Spleen (tissue), 11 donors: ENCODE data around the gene CD48. TPM values are rescaled to one million over a fixed set of nuclear protein-coding genes. Genes with fewer than 3 reads are reported as not detected.
A peak's percentile ranks its signal among the peaks of the same experiment; 100 is the strongest.

Experiments
- DNase-seq: peaks from one replicate; pipeline ENCODE4 v3.0.0-alpha.2; 2020
- H3K27ac ChIP-seq, 8 donors: fragments of 200-600 bp; sonication (generic) in 7 of 8; 1 replicate in 4 of 8; 2 replicates in 4 of 8; pipeline versions ENCODE4 v1.5.0 to v1.8.0; 2016 to 2021; ENCODE audit warnings: inconsistent platforms in 4 of 8, mild to moderate bottlenecking in 4 of 8, moderate library complexity in 1 of 8
- H3K27me3 ChIP-seq, 7 donors: fragments of 200-600 bp; sonication (generic) in 6 of 7; replicated peaks in 1 of 7; 1 replicate in 4 of 7; 2 replicates in 3 of 7; pipeline versions ENCODE4 v1.5.0 to v1.8.0; 2016 to 2021; ENCODE audit warnings: inconsistent platforms in 3 of 7, mild to moderate bottlenecking in 1 of 7
- H3K36me3 ChIP-seq, 6 donors: fragments of 200-600 bp; sonication (generic) in 5 of 6; 1 replicate in 4 of 6; 2 replicates in 2 of 6; pipeline versions ENCODE4 v1.5.0 to v1.8.0; 2016 to 2021; ENCODE audit warnings: inconsistent platforms in 2 of 6
- H3K4me1 ChIP-seq, 6 donors: fragments of 200-600 bp; sonication (generic) in 5 of 6; 1 replicate in 3 of 6; 2 replicates in 3 of 6; pipeline versions ENCODE4 v1.5.0 to v1.8.0; 2016 to 2021; ENCODE audit warnings: inconsistent platforms in 3 of 6
- H3K4me3 ChIP-seq, 8 donors: fragments of 200-600 bp; sonication (generic) in 7 of 8; 1 replicate in 4 of 8; 2 replicates in 4 of 8; pipeline versions ENCODE4 v1.5.0 to v1.8.0; 2016 to 2021; ENCODE audit warnings: inconsistent platforms in 4 of 8, mild to moderate bottlenecking in 4 of 8, moderate library complexity in 2 of 8
- H3K9me3 ChIP-seq, 8 donors: fragments of 200-600 bp; sonication (generic) in 7 of 8; 1 replicate in 4 of 8; 2 replicates in 4 of 8; pipeline versions ENCODE4 v1.5.0 to v1.8.0; 2016 to 2021; ENCODE audit warnings: inconsistent platforms in 4 of 8
- POLR2A ChIP-seq, 3 donors: fragments of 450-650 bp; IDR thresholded peaks; one replicate each; pipeline ENCODE4 v1.5.1; 2017; ENCODE audit warnings: antibody characterized with exemption in 3 of 3, mild to moderate bottlenecking in 1 of 3
- POLR2AphosphoS5 ChIP-seq, 3 donors: sonication (generic); formaldehyde crosslinking; IDR thresholded peaks; one replicate each; pipeline ENCODE4 v1.5.1; 2017; ENCODE audit warnings: antibody characterized with exemption in 3 of 3
- WGBS, 5 donors: extraction: QIAGEN DNeasy Blood & Tissue Kit in 3 of 5; methylation state at CpG; one replicate each; pipeline versions ENCODE4 v1.1.5 to v1.1.7; 2013 to 2018; 5-methylcytosine and 5-hydroxymethylcytosine counted together
- intact Hi-C: fragments of 100-400 bp; cut with DNase I; formaldehyde crosslinking; loops from one replicate; pipeline ENCODE4 v1.15.0; 2023; ENCODE audit warnings: low total_unique reads
- polyA plus RNA-seq, 3 donors: library from polyadenylated mRNA; stranded (reverse); fragments of 200-250 nt; gene quantifications; one replicate each; pipeline ENCODE4 v1.2.1, GENCODE V29; 2013
- total RNA-seq, 7 donors: library from RNA; depleted of rRNA in 3 of 7; stranded (reverse); fragments of >200 nt in 3 of 7; fragmentation: NEBNext Ultra II Directional in 4 of 7; extraction: Animal tissue kit (Norgen Biotek cat#: 25700) in 4 of 7; gene quantifications; one replicate each; pipeline versions ENCODE4 v1.1.0 to v1.2.1, GENCODE V29; 2016 to 2021
- TF ChIP-seq, protein P1 (sequence below), 11 experiments: fragments of 200-600 bp in 7 of 11; fragments of 450-650 bp in 4 of 11; sonication (generic) in 4 of 11; IDR thresholded peaks in 8 of 11; conservative IDR thresholded peaks in 3 of 11; 1 replicate in 7 of 11; 2 replicates in 4 of 11; pipeline versions ENCODE4 v1.4.0 to v1.8.0; 2016 to 2021; ENCODE audit warnings: antibody characterized with exemption in 11 of 11, inconsistent platforms in 4 of 11, mild to moderate bottlenecking in 1 of 11
- donor health status: healthy with polysubstance abuse.
- donor health status: DM: no; HTN: no; CAD: no; lungs with moderate emphysema.
- donor health status: DM: no; HTN: no; CAD: no.
- donor health status: Bipolar disorder and iron deficiency.
- donor health status: healthy.
- donor health status: DM: no; HTN: no; CAD: no.
- donor health status: DM: yes; HTN: yes; CAD: no.

Gene CD48
- total and polyA plus RNA-seq, 10 donors: 150 to 510 (median 248) TPM

DNA sequence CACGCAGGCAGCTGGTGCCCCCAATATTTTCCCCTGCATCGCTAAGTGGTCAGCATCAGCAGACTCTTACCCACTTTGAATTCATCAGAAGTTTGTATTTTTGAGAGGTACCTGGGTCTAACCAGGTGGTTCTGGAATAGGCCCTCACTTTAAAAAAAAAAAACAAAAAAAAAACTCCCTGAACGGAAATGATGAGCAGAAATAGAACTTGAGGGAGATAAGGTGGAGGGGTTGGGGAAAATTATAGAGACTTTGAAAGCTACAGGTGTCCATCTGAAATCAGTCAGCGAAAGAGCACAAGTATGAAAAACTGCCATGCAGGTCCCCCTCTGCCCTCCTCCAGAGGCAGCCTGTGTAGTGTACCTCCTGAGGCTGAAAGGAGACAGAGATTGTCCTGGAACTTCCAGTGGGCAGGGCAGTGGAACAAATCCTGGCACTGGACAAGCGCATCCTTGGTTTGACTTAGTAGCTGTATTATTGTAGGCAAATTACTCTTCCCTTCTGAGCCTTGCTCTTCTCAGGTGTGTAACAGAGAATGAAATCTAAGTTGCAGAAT, 28.6 kb upstream of the CD48 start:
- DNase-seq: no peak
- intact Hi-C loops: no loop called here
- peak overlapping the region in 7 of 8 donors; percentile 53 to 84 (median 71) for H3K27ac ChIP-seq
- WGBS, 5 donors: 60 to 80% (median 72%) methylated on average over 5 of the region's 5 CpGs
- H3K4me3 ChIP-seq: peak overlapping the region in 7 of 8 donors; percentile 20 to 64 (median 32)
- no peaks in the 10 kb centered on the region for H3K36me3 ChIP-seq
- H3K9me3 ChIP-seq: peaks cover 0 to 26% (median 19%) of the 10 kb centered on the region in 8 donors
- TF ChIP-seq, protein P1, sequence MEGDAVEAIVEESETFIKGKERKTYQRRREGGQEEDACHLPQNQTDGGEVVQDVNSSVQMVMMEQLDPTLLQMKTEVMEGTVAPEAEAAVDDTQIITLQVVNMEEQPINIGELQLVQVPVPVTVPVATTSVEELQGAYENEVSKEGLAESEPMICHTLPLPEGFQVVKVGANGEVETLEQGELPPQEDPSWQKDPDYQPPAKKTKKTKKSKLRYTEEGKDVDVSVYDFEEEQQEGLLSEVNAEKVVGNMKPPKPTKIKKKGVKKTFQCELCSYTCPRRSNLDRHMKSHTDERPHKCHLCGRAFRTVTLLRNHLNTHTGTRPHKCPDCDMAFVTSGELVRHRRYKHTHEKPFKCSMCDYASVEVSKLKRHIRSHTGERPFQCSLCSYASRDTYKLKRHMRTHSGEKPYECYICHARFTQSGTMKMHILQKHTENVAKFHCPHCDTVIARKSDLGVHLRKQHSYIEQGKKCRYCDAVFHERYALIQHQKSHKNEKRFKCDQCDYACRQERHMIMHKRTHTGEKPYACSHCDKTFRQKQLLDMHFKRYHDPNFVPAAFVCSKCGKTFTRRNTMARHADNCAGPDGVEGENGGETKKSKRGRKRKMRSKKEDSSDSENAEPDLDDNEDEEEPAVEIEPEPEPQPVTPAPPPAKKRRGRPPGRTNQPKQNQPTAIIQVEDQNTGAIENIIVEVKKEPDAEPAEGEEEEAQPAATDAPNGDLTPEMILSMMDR (IDR thresholded peaks at IDR 0.05 in 8 of 11, conservative IDR thresholded peaks at IDR 0.05 in 3 of 11): no peak
- no peak for TF ChIP-seq POLR2AphosphoS5 (IDR thresholded peaks at IDR 0.05)
- no peak for TF ChIP-seq POLR2A (IDR thresholded peaks at IDR 0.05)
- H3K4me1 ChIP-seq: peaks cover 0 to 73% (median 41%) of the 10 kb centered on the region in 6 donors
- no peaks in the 10 kb centered on the region for H3K27me3 ChIP-seq

DNA sequence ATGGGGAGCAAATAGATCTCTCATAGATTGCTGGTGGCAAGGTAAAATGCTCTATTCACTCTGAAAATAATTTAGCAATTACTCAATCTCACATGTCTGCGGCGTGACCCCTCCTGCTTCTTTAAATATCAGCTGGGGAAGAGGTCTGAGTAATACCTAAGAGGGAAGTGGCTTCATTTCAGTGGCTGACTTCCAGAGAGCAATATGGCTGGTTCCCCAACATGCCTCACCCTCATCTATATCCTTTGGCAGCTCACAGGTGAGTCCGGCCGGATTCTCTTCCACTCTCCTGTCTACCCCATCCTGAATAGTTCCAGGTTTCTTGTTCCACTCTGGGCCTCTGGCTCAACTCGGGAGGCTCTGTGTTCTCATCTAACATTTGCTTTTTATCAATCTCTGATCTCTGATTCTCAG, 27.5 kb upstream of the CD48 start, which contains the start of gene SLAMF7:
SLAMF7 (plus strand) TSS at position 150 of the 414 bp plus-strand sequence; CDS start at position 205, 55 bp downstream.
- Histone ChIP-seq H3K36me3 (no peaks in the 10 kb centered on the region), H3K4me1 (peaks cover 0 to 65% (median 33%) of the 10 kb centered on the region in 6 donors), H3K4me3 (peak within 1 kb of the TSS in 7 of 8 donors; percentile 20 to 64 (median 32)), H3K9me3 (peaks cover 0 to 26% (median 21%) of the 10 kb centered on the region in 8 donors), H3K27ac (peak within 1 kb of the TSS in 7 of 8 donors; percentile 53 to 84 (median 71)), H3K27me3 (no peaks in the 10 kb centered on the region)
- 48 to 62% (median 57%) methylated on average over 5 of the region's 5 CpGs for WGBS, 5 donors
- DNase-seq: no peak
- no peak for TF ChIP-seq POLR2A (IDR thresholded peaks at IDR 0.05)
- TF ChIP-seq POLR2AphosphoS5 (IDR thresholded peaks at IDR 0.05): peak in 1 of 3 donors; percentile 84
- TF ChIP-seq, protein P1 (IDR thresholded peaks at IDR 0.05 in 8 of 11, conservative IDR thresholded peaks at IDR 0.05 in 3 of 11): no peak
- intact Hi-C loops: no loop called here

DNA sequence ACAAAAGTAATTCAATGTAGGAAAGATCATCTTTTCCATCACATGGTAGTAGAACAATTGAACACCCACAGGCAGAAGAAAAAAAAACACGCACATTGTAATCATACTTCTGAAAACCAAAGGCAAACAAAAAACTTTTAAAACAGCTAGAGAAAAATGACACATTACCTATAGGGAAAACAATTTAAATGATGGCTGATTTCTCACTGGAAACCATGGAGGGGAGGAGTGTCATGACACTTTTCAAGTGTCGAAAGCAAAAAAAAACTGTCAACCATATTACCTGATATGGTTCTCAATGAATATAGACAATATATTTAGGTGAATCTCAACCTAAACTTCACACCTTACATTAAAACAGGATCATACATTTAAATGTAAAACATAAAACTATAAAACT, 26.6 kb upstream of the CD48 start:
- H3K4me1 ChIP-seq: peaks cover 0 to 65% (median 34%) of the 10 kb centered on the region in 6 donors
- WGBS, 5 donors: 81 to 89% (median 87%) methylated on average over 2 of the region's 2 CpGs
- peaks cover 0 to 26% (median 21%) of the 10 kb centered on the region in 8 donors for H3K9me3 ChIP-seq
- DNase-seq: no peak
- H3K27ac ChIP-seq: peak overlapping the region in 4 of 8 donors; percentile 53 to 76 (median 70)
- TF ChIP-seq, protein P1 (IDR thresholded peaks at IDR 0.05 in 8 of 11, conservative IDR thresholded peaks at IDR 0.05 in 3 of 11): no peak
- no peak overlapping the region for H3K4me3 ChIP-seq
- no peaks in the 10 kb centered on the region for H3K27me3 ChIP-seq
- intact Hi-C loops: no loop called here
- no peaks in the 10 kb centered on the region for H3K36me3 ChIP-seq

DNA sequence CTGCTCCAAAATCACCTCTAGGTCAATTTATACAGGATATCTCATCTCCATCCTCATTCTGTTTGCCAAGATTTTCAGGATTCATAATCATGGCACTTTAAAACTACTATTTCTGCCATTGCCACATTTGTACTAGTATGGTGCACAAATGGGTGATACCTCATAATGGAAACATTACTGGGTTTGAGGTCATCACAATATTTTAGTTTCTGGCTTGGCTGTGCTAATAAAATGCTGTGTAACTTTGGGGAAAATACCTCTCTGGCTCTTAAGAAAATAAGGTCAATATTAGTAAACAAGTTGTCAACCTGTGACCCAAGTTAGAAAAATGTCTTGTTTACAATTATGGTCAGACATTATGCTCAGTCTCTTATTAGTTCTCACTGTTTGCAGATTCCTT, 22.7 kb upstream of the CD48 start:
- H3K4me1 ChIP-seq: peaks cover 0 to 41% (median 23%) of the 10 kb centered on the region in 6 donors
- TF ChIP-seq POLR2A (IDR thresholded peaks at IDR 0.05) (no peak), POLR2AphosphoS5 (IDR thresholded peaks at IDR 0.05) (no peak)
- TF ChIP-seq, protein P1 (IDR thresholded peaks at IDR 0.05 in 8 of 11, conservative IDR thresholded peaks at IDR 0.05 in 3 of 11): no peak
- no peak overlapping the region for H3K4me3 ChIP-seq
- intact Hi-C loops: no loop called here
- H3K27ac ChIP-seq: peak overlapping the region in 5 of 8 donors; percentile 46 to 72 (median 52)
- H3K27me3 ChIP-seq: no peaks in the 10 kb centered on the region
- H3K9me3 ChIP-seq: peaks cover 0 to 26% (median 21%) of the 10 kb centered on the region in 8 donors
- no peak for DNase-seq
- H3K36me3 ChIP-seq: no peaks in the 10 kb centered on the region
